HG02610 (cell line): ENCODE results near the gene LDB3.
"Not testable (repeated sequence)": the region's sequence is repeated elsewhere in the genome, so short reads cannot be mapped to it uniquely, and the experiment has no call there.

Experiments
- ATAC-seq: cut with Tn5 transposase; IDR thresholded peaks from one replicate; pipeline ENCODE4 v1.9.1; 2021; ENCODE audit warnings: mild to moderate bottlenecking, moderate library complexity; ENCODE audit not compliant: unreplicated experiment

The LDB3 gene

GRCh38 chr10:86668297-86669165 lies at the start of gene LDB3:
Gene LDB3, plus strand, starts transcription at chr10:86668511. Its CDS starts 181 bp downstream, at chr10:86668692.
- ATAC-seq: peak; percentile 74

- no peak for ATAC-seq
Observed at GRCh38 chr10:86628311-86628710, 40.0 kb upstream of the LDB3 start.

GRCh38 chr10:86630079-86630478 lies 38.2 kb upstream of the LDB3 start:
- ATAC-seq: no peak

GRCh38 chr10:86632009-86632800 lies 36.1 kb upstream of the LDB3 start:
- no peak for ATAC-seq

GRCh38 chr10:86632951-86633350 lies 35.4 kb upstream of the LDB3 start:
- no peak for ATAC-seq

GRCh38 chr10:86635402-86635801 lies 32.9 kb upstream of the LDB3 start:
- no peak for ATAC-seq

GRCh38 chr10:86636311-86636710 lies 32.0 kb upstream of the LDB3 start:
- no peak for ATAC-seq

GRCh38 chr10:86642021-86642420 lies 26.3 kb upstream of the LDB3 start:
- ATAC-seq: no peak

GRCh38 chr10:86642499-86642898 lies 25.8 kb upstream of the LDB3 start:
- ATAC-seq: peak; percentile 23

GRCh38 chr10:86644152-86644793 lies 24.0 kb upstream of the LDB3 start:
- ATAC-seq: peak; percentile 46

GRCh38 chr10:86644794-86645445 lies 23.4 kb upstream of the LDB3 start:
- ATAC-seq: peak; percentile 30

- not testable (repeated sequence) for ATAC-seq
Observed at GRCh38 chr10:86645621-86646165, 22.6 kb upstream of the LDB3 start.

GRCh38 chr10:86646532-86646931 lies 21.8 kb upstream of the LDB3 start:
- no peak for ATAC-seq

- ATAC-seq: no peak
Observed at GRCh38 chr10:86646933-86647332, 21.4 kb upstream of the LDB3 start.

GRCh38 chr10:86647773-86648703 lies 20.3 kb upstream of the LDB3 start:
- no peak for ATAC-seq

- no peak for ATAC-seq
Observed at GRCh38 chr10:86648704-86649427, 19.4 kb upstream of the LDB3 start.

- no peak for ATAC-seq
Observed at GRCh38 chr10:86649471-86650150, 18.7 kb upstream of the LDB3 start.

GRCh38 chr10:86650151-86650550 lies 18.2 kb upstream of the LDB3 start:
- ATAC-seq: no peak
